Breast epithelium (tissue), 4 donors: ENCODE measurements around the gene RAC2. TPM values are rescaled to one million over a fixed set of nuclear protein-coding genes. Genes with fewer than 3 reads are reported as not detected.

Experiments
- DNase-seq, 2 donors: peaks; one replicate each; pipeline ENCODE4 v3.0.0-alpha.2; 2019; ENCODE audit warnings: low spot score in 2 of 2
- H3K27ac ChIP-seq, 2 donors: fragments of 200-600 bp; sonication (generic) in 1 of 2; one replicate each; pipeline ENCODE4 v1.5.1; 2016 to 2019; ENCODE audit warnings: mild to moderate bottlenecking in 1 of 2
- H3K27me3 ChIP-seq, 2 donors: fragments of 200-600 bp; sonication (generic) in 1 of 2; one replicate each; pipeline versions ENCODE4 v1.5.1 to v1.6.0; 2017 to 2019; ENCODE audit warnings: control low read depth in 1 of 2, mild to moderate bottlenecking in 1 of 2
- H3K36me3 ChIP-seq: fragments of 200-600 bp; one replicate; pipeline ENCODE4 v1.5.1; 2019
- H3K4me1 ChIP-seq, 2 donors: fragments of 200-600 bp; sonication (generic); one replicate each; pipeline ENCODE4 v1.5.1; 2016 to 2019; ENCODE audit warnings: control low read depth in 1 of 2
- H3K4me3 ChIP-seq, 3 donors: fragments of 200-600 bp; sonication (generic); 1 replicate in 2 of 3; 2 replicates in 1 of 3; pipeline ENCODE4 v1.5.1; 2016 to 2019; ENCODE audit warnings: mild to moderate bottlenecking in 3 of 3, moderate library complexity in 2 of 3
- H3K9me3 ChIP-seq, 2 donors: fragments of 200-600 bp; sonication (generic) in 1 of 2; one replicate each; pipeline ENCODE4 v1.5.1; 2016 to 2019; ENCODE audit warnings: control low read depth in 1 of 2
- POLR2A ChIP-seq: fragments of 450-650 bp; IDR thresholded peaks from one replicate; pipeline ENCODE4 v1.6.1; 2016; ENCODE audit warnings: antibody characterized with exemption, mild to moderate bottlenecking, moderate library complexity
- POLR2AphosphoS5 ChIP-seq, 3 donors: sonication (generic); formaldehyde crosslinking; IDR thresholded peaks; one replicate each; pipeline ENCODE4 v1.6.1; 2017; ENCODE audit warnings: antibody characterized with exemption in 3 of 3
- intact Hi-C: fragments of 100-400 bp; cut with DNase I; formaldehyde crosslinking; loops from one replicate; pipeline ENCODE4 v1.15.1; 2023; ENCODE audit warnings: low total_unique reads
- total RNA-seq, 3 donors: library from RNA; depleted of rRNA; stranded (reverse); fragments of >200 nt; gene quantifications; one replicate each; pipeline ENCODE4 v1.1.0, GENCODE V29; 2016
- TF ChIP-seq, protein P1 (sequence below), 3 donors: fragments of 450-650 bp; IDR thresholded peaks; one replicate each; pipeline ENCODE4 v1.5.1; 2016 to 2017; ENCODE audit warnings: antibody characterized with exemption in 3 of 3, mild to moderate bottlenecking in 3 of 3, moderate library complexity in 3 of 3

The RAC2 gene
- total RNA-seq, result 10 to 100 TPM; 10.5 to 12.0 (median 11.5) TPM

DNA sequence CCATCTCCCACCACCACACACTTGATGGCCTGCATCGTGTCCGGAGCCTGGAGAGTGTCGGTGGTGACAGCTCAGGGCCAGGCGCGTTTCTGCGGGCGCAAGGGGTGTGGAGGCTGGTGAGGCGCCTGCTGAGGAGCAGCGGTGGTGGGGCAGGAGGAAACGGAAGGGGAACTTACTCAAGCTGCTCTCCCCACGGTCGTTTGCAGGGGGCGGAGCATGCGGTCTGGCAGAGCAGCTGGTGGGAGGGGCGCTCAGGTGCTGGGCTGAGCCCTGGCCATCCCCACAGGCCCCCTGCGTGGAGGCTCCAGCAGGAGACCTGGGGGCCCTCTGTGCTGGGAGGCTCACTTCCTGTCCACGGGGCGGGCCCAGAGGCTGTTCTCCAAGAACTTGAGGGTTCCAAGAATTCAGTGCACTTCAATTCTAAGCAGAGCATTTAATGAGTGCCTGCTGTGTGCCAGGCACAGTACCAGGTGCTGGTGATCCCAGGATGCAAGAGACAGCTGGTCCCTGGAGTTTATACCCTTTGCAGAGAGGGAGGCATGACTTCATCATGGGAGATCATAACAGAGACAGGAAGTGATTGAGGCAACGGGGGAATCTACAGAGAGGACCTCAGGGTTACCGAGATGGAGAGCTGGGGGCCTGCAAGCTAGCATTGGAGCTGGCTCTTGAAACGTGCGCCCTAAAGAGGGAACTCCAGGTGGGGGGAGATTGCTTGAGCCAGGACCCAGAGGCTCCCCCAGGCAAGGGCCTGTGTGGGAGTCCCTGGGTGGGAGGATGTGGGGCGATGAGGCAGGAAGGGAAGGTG lies at the start of gene RAC2:
Gene RAC2, minus strand, starts transcription at position 156 of the 808 bp plus-strand sequence. Its CDS starts 121 bp downstream, at position 35.
- H3K4me3 ChIP-seq, result peak within 1 kb of the TSS; percentile 28 to 64 (median 50)
- H3K27me3 ChIP-seq, result no peaks in the 10 kb centered on the region
- peak; percentile 53 to 59 for DNase-seq

DNA sequence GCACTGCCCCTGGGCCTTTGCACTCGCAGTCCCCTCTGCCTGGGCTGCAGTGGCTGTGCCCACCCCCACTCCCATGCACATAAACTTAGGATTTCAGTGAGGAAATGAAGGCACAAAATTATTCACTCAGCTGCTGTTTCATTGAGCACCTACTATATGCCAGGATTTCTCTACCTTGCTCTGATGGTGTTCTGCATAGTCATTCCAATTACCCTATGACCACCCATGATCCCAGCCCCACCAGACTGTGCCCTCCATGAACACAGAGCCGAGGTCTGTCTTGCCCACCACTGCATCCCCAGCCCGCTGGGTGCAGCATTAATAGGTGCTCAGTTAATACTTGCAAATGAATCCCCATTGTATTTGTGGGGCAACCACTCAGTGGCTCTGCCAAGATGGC lies 49.1 kb upstream of the RAC2 start:
- no peak overlapping the region for H3K27ac ChIP-seq
- no peak for TF ChIP-seq POLR2AphosphoS5 (IDR thresholded peaks at IDR 0.05)
- TF ChIP-seq POLR2A, result no peak
- TF ChIP-seq, protein P1, sequence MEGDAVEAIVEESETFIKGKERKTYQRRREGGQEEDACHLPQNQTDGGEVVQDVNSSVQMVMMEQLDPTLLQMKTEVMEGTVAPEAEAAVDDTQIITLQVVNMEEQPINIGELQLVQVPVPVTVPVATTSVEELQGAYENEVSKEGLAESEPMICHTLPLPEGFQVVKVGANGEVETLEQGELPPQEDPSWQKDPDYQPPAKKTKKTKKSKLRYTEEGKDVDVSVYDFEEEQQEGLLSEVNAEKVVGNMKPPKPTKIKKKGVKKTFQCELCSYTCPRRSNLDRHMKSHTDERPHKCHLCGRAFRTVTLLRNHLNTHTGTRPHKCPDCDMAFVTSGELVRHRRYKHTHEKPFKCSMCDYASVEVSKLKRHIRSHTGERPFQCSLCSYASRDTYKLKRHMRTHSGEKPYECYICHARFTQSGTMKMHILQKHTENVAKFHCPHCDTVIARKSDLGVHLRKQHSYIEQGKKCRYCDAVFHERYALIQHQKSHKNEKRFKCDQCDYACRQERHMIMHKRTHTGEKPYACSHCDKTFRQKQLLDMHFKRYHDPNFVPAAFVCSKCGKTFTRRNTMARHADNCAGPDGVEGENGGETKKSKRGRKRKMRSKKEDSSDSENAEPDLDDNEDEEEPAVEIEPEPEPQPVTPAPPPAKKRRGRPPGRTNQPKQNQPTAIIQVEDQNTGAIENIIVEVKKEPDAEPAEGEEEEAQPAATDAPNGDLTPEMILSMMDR (IDR thresholded peaks at IDR 0.05), result no peak
- H3K4me1 ChIP-seq, result no peaks in the 10 kb centered on the region
- intact Hi-C loops, result no loop called here
- no peaks in the 10 kb centered on the region for H3K36me3 ChIP-seq
- no peak for DNase-seq
- no peaks in the 10 kb centered on the region for H3K27me3 ChIP-seq
- H3K4me3 ChIP-seq, result no peak overlapping the region
- no peaks in the 10 kb centered on the region for H3K9me3 ChIP-seq

More for the DNA sequence above, at the start of gene RAC2:
- intact Hi-C loops, result no loop called here
- Histone ChIP-seq H3K4me1 (no peaks in the 10 kb centered on the region), H3K27ac (no peak within 1 kb of the TSS), H3K9me3 (no peaks in the 10 kb centered on the region), H3K36me3 (no peaks in the 10 kb centered on the region)
- TF ChIP-seq, protein P1 (IDR thresholded peaks at IDR 0.05), result no peak
- no peak for TF ChIP-seq POLR2AphosphoS5 (IDR thresholded peaks at IDR 0.05)
- no peak for TF ChIP-seq POLR2A

DNA sequence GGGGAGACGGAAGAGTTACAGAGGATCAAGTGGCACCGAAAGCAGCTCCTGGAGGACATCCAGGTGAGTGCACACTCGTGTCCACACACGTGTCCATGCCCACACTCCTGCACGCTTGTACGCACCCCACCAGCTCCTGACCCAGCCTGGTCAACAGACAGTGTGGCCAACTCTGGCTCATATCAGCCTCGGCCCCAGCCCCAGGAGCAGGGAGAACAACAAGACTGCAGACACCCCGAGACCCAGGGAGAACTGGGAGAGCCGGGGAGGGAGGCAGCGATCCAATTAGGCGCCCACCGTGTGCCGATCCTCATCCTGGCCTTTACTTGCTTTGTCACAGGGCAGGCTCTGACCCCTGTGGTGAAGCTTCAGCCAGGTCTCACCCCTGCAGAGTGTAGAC lies 48.6 kb upstream of the RAC2 start:
- H3K9me3 ChIP-seq, result no peaks in the 10 kb centered on the region
- H3K36me3 ChIP-seq, result no peaks in the 10 kb centered on the region
- H3K4me3 ChIP-seq, result no peak overlapping the region
- intact Hi-C loops, result no loop called here
- H3K27me3 ChIP-seq, result no peaks in the 10 kb centered on the region
- TF ChIP-seq POLR2AphosphoS5 (IDR thresholded peaks at IDR 0.05), result no peak
- TF ChIP-seq, protein P1 (IDR thresholded peaks at IDR 0.05), result no peak
- no peak for TF ChIP-seq POLR2A
- no peak for DNase-seq
- H3K27ac ChIP-seq, result no peak overlapping the region
- no peaks in the 10 kb centered on the region for H3K4me1 ChIP-seq

DNA sequence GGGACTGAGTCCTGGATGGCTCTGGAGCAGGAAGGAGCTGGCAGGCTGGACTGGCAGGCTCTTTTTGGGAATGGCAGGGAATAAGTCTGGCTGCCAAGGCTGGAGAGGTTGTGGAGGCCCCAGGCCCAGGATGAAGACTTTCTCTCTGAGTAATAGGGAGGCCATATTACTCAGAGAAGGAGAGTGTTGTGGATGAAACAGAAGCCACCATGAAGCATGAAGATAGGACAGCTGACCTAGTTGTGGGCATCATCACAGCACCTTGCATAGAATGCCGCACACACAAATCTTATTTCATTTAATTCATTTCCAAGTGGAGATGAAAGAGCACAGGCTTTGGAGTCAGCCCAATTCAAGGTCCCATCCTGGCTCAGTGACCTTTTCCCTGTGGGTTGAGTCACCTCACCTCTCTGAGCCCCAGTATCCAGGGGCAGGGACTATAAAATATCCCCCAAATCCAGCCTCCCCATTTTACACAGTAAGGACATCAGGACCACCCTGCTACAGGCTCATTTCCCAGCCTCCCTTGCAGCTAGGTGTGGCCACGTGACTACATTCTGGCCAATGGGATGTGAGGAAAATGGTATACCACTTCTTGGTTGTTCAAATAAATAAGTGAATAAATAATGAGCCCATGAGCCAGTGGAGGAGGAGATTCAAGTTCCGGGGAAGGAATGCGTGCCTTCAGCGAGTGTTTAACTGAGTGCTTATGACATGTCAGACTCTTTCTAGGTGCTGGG lies 47.7 kb upstream of the RAC2 start:
- DNase-seq, result no peak
- Histone ChIP-seq H3K9me3 (no peaks in the 10 kb centered on the region), H3K4me1 (no peaks in the 10 kb centered on the region), H3K27me3 (no peaks in the 10 kb centered on the region), H3K36me3 (no peaks in the 10 kb centered on the region), H3K4me3 (no peak overlapping the region), H3K27ac (no peak overlapping the region)
- intact Hi-C loops, result no loop called here
- TF ChIP-seq, protein P1 (IDR thresholded peaks at IDR 0.05), result no peak
- TF ChIP-seq POLR2AphosphoS5 (IDR thresholded peaks at IDR 0.05) (no peak), POLR2A (no peak)

DNA sequence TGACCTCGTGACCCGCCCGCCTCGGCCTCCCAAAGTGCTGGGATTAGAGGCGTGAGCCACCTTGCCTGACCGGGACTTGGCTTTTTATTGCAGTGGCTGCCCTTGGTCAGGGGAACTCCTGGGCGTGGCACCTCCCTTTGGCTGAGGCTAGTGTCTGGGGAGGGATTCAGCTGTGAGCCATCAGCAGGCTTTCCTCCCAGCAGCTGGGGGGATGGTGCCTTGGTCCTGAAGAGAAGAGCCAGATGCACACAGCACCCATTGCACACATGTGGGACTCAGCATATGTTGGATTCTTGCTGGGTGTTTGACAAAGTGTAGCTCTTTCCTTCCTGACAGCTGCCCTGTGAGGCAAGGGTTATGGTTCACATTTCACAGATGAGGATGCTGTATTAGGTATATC lies 46.7 kb upstream of the RAC2 start:
- intact Hi-C loops, result no loop called here
- Histone ChIP-seq H3K4me1 (no peaks in the 10 kb centered on the region), H3K27me3 (no peaks in the 10 kb centered on the region), H3K9me3 (no peaks in the 10 kb centered on the region), H3K4me3 (no peak overlapping the region), H3K27ac (no peak overlapping the region), H3K36me3 (no peaks in the 10 kb centered on the region)
- TF ChIP-seq POLR2A, result no peak
- TF ChIP-seq, protein P1 (IDR thresholded peaks at IDR 0.05), result no peak
- DNase-seq, result no peak
